ENCODE results near the gene SLC22A23.

Gene SLC22A23

DNA sequence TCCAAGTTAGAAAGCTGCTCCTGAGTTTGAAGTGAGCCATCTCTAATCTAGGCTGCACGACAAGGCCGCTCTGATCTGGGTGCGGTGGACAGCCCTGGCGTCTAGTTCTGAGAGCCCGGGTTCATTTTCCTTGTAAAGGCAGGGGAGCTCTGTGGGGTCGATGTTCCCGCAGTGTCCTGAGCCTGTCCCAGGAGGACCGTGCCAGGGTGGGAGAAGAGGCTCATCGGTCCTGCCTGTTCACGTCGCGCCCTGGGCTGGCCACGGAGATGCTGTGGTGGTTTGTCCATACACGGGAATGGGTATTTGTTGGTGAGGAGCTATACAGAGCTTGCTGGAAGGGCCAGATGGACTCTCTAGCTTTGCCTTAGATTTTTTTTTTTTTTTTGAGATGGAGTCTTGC, 171.1 kb downstream of the SLC22A23 start:
- DNase-seq (ENCODE audit: insufficient read length) (no peak), FAIRE-seq (no peak)
- TF ChIP-seq POLR2A (IDR thresholded peaks at IDR 0.05; ENCODE audit: low read depth, low read length) (no peak), TAF1 (IDR thresholded peaks at IDR 0.05; ENCODE audit: borderline replicate concordance, low read depth, low read length) (no peak), POLR2AphosphoS5 (IDR thresholded peaks at IDR 0.05; ENCODE audit: low read depth, low read length) (no peak)

DNA sequence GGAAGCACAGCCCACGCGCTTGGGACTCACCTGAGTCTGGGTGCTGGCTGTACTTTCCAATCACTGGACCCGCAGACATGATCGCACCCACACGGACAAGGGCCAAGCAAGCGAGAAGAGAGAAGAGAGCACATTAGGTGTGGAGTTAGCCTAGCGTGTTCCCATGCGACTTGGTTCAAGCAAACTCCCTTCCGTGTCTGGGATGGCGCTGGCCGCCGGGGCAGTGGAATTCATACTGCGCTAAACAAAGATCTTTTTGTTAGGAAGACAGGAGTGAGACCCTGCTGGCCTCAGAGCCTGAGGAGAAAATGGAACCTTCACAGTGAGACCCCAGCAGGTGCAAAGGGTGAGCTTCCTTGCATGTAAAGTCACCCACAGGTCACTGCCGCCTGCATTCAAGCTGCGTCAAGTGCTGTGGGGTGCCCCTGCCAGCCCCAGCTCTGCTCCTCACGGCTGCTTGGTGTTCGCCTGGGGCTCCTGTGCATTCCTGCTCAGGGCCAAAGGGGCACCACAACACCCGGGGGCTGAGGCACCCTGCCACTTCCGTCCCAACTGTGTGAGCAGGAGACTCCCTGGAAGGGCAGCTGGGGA, 171.7 kb downstream of the SLC22A23 start:
- DNase-seq (ENCODE audit: insufficient read length) (no peak), FAIRE-seq (no peak)
- no peak for TF ChIP-seq POLR2A (IDR thresholded peaks at IDR 0.05; ENCODE audit: low read depth, low read length)
- no peak for TF ChIP-seq TAF1 (IDR thresholded peaks at IDR 0.05; ENCODE audit: borderline replicate concordance, low read depth, low read length)
- TF ChIP-seq POLR2AphosphoS5 (IDR thresholded peaks at IDR 0.05; ENCODE audit: low read depth, low read length): no peak

DNA sequence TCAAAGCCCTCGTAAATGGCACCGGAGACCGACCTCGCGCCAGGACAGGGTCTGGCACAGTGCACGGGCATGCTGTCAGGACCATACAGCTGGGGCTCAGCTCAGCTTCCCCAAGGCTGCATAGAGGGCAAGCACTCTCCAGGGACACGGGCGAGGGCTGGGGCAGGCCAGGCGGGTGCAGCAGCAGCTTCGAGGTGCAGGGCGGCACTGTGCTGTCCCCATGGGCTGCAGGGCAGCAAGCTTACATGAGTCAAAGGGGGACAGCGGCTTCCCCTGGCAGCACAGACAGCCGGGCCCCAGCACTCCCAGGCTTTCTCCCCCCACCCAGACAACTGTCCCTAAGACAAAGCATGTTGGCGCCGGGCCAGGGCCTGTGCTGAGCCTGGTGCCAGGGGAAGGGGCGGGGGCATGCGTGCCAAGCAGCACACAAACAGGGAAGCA, 172.4 kb downstream of the SLC22A23 start:
- no peak for FAIRE-seq
- DNase-seq (ENCODE audit: insufficient read length): no peak
- TF ChIP-seq POLR2A (IDR thresholded peaks at IDR 0.05; ENCODE audit: low read depth, low read length) (no peak), TAF1 (IDR thresholded peaks at IDR 0.05; ENCODE audit: borderline replicate concordance, low read depth, low read length) (no peak), POLR2AphosphoS5 (IDR thresholded peaks at IDR 0.05; ENCODE audit: low read depth, low read length) (no peak)

DNA sequence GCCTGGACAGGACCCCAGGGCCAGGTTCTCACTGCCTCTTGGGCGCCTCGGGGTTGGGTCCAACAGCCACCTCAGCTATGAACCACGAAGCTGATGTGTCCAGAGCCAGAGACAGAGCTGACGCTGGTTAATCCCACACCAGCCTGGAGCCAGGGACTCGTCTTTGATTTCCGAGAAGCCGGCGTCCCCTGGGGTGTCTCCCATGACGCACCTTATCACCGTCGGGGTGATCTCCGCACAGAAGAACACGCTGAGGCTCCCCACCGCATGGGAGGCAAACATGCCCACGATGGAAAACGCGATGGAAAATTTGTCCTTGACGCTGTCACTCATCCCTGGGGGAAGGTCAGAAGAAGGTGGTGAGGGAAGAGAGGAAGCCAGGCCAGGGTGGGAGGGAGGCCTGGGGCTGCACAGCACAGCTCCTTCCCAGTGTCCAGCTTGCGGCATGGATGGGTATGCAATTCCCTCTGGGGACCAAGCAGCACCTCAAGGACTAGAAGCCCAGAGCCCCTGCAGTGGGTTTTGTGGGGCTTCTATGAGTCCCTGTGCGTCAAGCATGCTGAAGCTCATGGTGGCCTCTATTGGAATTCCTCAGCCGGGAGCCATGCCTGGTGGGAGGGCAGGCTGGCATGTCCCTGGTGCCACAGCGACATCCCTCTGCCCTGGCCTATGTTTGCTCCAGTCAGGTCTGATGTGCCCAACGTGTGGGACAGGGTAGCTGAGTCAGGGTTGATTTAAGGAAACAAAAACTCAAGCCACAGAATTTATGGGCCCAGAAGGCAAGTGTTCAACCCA, 173.0 kb downstream of the SLC22A23 start:
- FAIRE-seq: no peak
- no peak for TF ChIP-seq TAF1 (IDR thresholded peaks at IDR 0.05; ENCODE audit: borderline replicate concordance, low read depth, low read length)
- TF ChIP-seq POLR2A (IDR thresholded peaks at IDR 0.05; ENCODE audit: low read depth, low read length): no peak
- TF ChIP-seq POLR2AphosphoS5 (IDR thresholded peaks at IDR 0.05; ENCODE audit: low read depth, low read length): no peak
- DNase-seq (ENCODE audit: insufficient read length): no peak

DNA sequence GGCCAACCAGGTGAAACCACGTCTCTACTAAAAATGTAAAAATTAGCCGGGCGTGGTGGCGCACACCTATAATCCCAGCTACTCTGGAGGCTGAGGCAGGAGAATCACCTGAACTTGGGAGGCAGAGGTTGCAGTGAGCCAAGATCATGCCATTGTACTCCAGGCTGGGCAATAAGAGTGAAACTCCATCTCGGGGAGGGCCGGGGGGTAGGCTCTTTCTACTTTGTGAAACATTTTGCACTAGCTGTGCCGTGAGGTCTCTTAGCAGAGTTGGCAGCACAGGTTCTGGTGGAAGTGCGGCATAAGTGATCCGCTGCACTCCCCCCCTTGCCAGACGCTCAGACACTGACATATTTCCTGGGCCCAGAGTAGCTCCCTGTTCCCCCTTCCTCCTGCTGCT, 173.6 kb downstream of the SLC22A23 start:
- FAIRE-seq (no peak), DNase-seq (ENCODE audit: insufficient read length) (no peak)
- TF ChIP-seq POLR2A (IDR thresholded peaks at IDR 0.05; ENCODE audit: low read depth, low read length): no peak
- no peak for TF ChIP-seq POLR2AphosphoS5 (IDR thresholded peaks at IDR 0.05; ENCODE audit: low read depth, low read length)
- no peak for TF ChIP-seq TAF1 (IDR thresholded peaks at IDR 0.05; ENCODE audit: borderline replicate concordance, low read depth, low read length)

DNA sequence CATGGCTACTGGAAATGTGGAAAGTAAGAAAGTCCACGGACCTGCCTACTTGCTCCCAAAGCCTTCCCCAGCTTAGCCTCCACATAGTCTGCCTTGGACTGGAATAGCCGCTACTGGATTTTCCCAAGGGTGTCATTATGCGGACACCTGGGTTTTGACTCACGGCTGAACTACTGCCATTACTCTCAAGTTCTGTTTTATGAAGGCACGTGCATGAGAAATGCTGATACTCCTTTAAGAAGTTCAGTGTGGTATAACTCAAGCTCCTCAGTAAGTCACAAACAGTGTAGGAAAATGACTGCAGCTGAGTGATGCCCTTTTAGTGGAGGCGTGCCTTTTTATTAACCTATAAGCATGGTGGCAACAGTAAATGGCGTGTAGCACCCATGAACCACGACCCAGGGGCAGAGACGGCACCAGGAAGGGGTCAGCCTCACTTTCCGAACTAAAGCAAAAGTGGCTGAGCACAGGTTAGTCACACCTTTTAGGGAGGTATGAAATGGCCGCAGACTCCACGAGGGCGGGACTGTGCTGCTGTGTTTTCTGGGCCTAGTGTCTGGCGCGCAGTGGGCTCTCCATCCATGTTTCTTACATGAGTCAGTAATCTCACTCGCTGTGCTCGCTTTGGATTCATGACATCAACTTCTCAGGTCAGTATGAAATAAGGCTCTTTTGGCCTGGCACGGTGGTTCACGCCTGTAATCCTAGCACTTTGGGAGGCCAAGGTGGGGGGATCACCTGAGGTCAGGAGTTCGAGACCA, 174.2 kb downstream of the SLC22A23 start:
- TF ChIP-seq POLR2AphosphoS5 (IDR thresholded peaks at IDR 0.05; ENCODE audit: low read depth, low read length) (no peak), POLR2A (IDR thresholded peaks at IDR 0.05; ENCODE audit: low read depth, low read length) (no peak), TAF1 (IDR thresholded peaks at IDR 0.05; ENCODE audit: borderline replicate concordance, low read depth, low read length) (no peak)
- DNase-seq (ENCODE audit: insufficient read length) (no peak), FAIRE-seq (no peak)

DNA sequence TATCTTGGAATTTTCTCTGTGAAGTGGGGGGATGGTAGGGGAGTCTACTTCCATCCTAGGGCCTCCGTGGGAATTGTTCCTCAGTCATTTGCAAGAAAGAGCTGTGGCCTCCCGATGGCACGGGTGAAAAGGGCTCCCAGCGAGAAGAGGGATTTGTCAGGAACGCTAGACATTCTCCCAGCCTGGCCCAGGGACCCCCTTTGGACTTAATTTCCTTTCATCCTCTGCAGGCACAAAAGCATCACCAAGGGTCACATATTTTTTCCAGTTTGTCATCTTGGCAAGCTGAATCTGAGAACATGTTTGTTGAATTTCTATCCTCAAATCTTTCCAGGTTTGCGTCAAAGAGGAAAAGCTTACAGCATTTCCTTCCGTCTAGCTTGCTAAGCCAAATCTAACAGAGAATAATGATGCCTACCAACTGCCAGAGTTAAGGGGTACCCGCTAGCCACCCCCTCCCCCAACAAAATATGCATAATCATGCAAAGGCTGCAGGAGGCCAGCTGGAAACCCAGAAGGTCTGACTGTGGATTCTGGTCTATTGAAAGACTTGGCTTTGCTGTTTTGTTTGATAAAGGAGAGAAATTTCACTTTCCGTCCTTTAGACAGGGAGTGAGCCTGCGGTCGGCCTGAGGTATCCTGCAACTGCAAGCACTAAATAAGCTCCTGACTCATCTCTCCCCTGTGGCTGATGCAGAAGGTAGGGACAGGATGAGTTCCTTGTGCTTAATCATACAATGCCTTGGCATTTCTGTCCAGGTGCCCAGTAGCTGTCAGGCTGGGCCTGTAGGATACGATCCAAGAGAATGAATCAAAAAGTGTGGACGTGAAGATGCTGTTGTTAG, 175.0 kb downstream of the SLC22A23 start:
- FAIRE-seq (no peak), DNase-seq (ENCODE audit: insufficient read length) (no peak)
- TF ChIP-seq TAF1 (IDR thresholded peaks at IDR 0.05; ENCODE audit: borderline replicate concordance, low read depth, low read length) (no peak), POLR2AphosphoS5 (IDR thresholded peaks at IDR 0.05; ENCODE audit: low read depth, low read length) (no peak)

DNA sequence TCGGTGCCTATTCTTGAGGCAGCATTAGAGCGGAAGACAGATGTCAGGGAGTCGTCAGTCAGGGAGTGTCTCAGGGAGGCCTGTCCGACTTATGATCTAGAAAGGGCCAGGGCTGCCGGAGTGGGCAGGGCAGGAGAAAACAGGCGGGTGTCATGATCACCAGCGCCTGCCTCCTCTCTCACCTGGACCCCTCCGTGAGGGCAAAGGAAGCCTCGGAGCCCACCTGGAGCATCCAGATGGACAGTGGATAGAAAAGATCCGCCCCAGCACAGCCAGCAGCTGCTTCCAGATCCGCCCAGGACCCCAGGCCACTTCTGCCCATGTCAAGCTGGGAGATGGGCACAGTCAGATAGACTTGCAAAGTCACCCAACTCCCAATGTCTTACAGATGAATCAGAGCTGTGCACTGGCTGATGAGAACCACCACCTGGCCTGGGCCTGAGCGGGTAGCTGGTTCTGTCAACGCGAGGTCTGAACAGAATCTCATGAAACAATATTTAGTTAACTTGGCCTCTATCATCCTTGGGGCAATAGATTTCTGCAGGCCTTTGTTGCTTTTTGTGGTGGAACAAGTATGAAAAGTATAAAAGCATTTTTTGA, 175.9 kb downstream of the SLC22A23 start:
- DNase-seq (ENCODE audit: insufficient read length): no peak
- FAIRE-seq: no peak
- TF ChIP-seq TAF1 (IDR thresholded peaks at IDR 0.05; ENCODE audit: borderline replicate concordance, low read depth, low read length): no peak
- TF ChIP-seq POLR2AphosphoS5 (IDR thresholded peaks at IDR 0.05; ENCODE audit: low read depth, low read length): no peak

DNA sequence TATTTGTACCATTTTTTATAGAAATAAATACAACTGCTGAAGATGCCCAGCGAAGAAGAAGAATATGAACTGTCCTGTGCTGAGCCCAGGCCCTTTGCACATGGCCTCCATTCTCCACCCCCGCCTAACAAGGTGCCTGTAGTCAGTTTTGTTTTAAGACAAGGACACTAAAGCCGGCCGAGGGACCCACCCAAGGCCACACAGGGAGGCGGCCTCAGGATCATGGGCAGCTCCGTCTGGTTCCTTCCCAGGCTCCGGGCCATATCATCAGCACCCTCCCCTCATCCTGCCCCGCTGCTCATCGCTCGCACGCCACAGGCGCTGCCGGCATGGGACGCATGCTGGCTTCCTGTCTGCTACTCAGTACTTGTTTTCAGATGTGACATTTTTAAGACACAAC, 176.8 kb downstream of the SLC22A23 start:
- TF ChIP-seq POLR2A (IDR thresholded peaks at IDR 0.05; ENCODE audit: low read depth, low read length): no peak
- no peak for TF ChIP-seq POLR2AphosphoS5 (IDR thresholded peaks at IDR 0.05; ENCODE audit: low read depth, low read length)
- no peak for TF ChIP-seq TAF1 (IDR thresholded peaks at IDR 0.05; ENCODE audit: borderline replicate concordance, low read depth, low read length)
- DNase-seq (ENCODE audit: insufficient read length) (no peak), FAIRE-seq (no peak)

DNA sequence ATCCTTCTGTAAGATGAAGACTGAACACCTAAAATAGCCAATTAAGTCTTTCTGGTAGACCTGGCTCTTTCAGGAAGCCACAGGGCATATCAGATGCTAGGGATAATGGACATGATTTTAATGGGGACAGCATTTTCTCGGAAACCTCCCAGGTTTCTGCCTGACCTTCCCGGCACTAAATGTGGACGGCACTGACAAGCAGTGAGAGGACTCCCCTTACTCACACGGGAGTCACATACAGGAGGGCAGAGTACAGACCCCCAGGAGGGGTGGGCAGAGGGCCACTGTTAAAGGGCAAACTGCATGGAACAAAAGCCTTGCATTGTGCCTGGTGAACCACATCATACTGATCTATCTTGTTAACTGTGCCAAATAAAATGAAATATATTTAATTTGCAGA, 178.2 kb downstream of the SLC22A23 start:
- TF ChIP-seq POLR2A (IDR thresholded peaks at IDR 0.05; ENCODE audit: low read depth, low read length): no peak
- no peak for TF ChIP-seq TAF1 (IDR thresholded peaks at IDR 0.05; ENCODE audit: borderline replicate concordance, low read depth, low read length)
- no peak for TF ChIP-seq POLR2AphosphoS5 (IDR thresholded peaks at IDR 0.05; ENCODE audit: low read depth, low read length)
- no peak for FAIRE-seq

More for the DNA sequence above, 178.2 kb downstream of the SLC22A23 start:
- DNase-seq (ENCODE audit: insufficient read length): no peak

Data from GM12892 (cell line).